Measurements from ENCODE around the gene HDHD2.
A peak's percentile ranks its signal among the peaks of the same experiment; 100 is the strongest.
"Not testable (repeated sequence)": the region's sequence is repeated elsewhere in the genome, so short reads cannot be mapped to it uniquely, and the experiment has no call there.

The HDHD2 gene

DNA sequence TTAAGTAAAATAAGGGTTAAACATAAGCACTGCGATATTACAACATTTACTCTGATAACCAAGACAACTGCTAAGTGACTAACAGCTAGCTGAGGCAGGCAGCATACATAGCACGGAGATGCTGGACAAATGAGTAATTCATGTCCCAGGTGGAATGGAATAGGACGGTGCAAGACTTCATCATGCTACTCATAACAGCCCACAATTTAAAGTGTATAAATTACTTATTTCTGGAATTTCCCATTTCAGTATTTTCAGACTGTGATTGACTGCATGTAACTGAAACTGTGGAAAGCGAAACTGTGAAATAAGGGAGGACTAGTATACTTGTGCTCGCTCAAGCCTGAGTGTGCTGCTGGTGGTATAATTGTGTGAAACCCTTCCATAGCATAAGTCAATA is 12.9 kb upstream of the HDHD2 start:
- no peak overlapping the region for H3K27ac Mint-ChIP-seq
- H3K9me3 Mint-ChIP-seq: no peaks in the 10 kb centered on the region
- H3K27me3 Mint-ChIP-seq: no peaks in the 10 kb centered on the region
- ATAC-seq: peak; percentile 83
- peaks cover 11% of the 10 kb centered on the region for H3K36me3 Mint-ChIP-seq
- no peak overlapping the region for H3K4me3 Mint-ChIP-seq
- H3K4me1 Mint-ChIP-seq: peaks cover 32% of the 10 kb centered on the region

DNA sequence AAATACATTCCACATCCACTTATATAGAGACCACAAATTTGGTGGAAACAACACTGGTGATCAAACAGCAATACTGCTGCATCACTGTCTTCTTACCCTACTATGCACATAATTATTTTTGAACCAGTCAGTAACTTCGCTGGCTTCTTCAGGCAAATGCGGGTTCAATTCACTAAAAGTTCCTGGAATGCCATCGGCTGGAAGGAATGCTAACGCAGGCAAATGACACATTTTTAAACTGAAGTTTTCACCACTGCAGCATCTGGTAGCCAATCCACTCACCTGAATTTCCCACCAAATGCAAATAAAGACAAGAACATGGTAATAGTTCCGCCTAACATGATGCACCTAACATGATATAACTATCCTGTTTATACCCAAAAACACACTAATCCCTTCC is 10.0 kb upstream of the HDHD2 start:
- H3K4me3 Mint-ChIP-seq: no peak overlapping the region

DNA sequence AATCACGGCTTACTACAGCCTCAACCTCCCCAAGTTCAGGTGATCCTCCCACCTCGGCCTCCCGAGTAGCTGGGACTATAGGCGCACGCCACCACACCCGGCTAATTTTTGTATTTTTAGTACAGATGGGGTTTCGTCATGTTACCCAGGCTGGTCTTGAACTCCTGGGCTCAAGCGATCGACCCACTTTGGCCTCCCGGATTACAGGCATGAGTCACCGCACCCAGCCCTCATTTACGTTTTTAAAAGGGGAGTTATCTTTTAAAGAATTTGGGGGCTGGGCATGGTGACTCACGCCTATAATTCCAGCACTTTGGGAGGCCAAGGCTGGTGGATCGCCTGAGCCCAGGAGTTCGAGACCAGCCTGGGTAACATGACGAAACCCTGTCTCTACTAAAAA is 8.1 kb upstream of the HDHD2 start:
- not testable (repeated sequence) for ATAC-seq, H3K27me3 Mint-ChIP-seq, H3K9me3 Mint-ChIP-seq, H3K4me3 Mint-ChIP-seq, H3K27ac Mint-ChIP-seq
- Mint-ChIP-seq H3K36me3 (peaks cover 16% of the 10 kb centered on the region), H3K4me1 (peaks cover 15% of the 10 kb centered on the region)

More for the DNA sequence above, 10.0 kb upstream of the HDHD2 start:
- H3K9me3 Mint-ChIP-seq: no peaks in the 10 kb centered on the region
- peaks cover 12% of the 10 kb centered on the region for H3K36me3 Mint-ChIP-seq
- no peaks in the 10 kb centered on the region for H3K27me3 Mint-ChIP-seq
- no peak overlapping the region for H3K27ac Mint-ChIP-seq
- H3K4me1 Mint-ChIP-seq: peaks cover 25% of the 10 kb centered on the region
- no peak for ATAC-seq

DNA sequence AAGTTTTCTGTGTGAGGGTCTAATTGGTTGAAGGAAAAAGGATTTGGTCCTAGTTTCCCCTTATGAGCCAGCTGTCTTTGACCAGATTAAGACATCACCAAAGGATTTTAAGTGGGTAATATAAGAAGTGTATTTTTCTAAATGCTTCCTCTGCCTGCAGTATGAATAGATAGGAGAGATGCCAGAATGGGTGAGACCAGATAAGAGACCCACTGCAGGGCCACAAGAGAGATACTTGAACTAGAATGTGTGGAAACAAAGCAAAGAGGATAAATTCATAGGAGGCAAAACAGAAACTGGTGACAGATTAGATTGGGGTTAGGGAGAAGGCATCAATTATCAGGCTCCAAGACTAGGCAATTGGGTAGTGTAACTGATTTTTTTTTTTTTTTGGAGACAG is 1.1 kb upstream of the HDHD2 start:
- no peaks in the 10 kb centered on the region for H3K9me3 Mint-ChIP-seq
- no peak for ATAC-seq
- H3K4me3 Mint-ChIP-seq: peak overlapping the region; percentile 91
- peaks cover 39% of the 10 kb centered on the region for H3K4me1 Mint-ChIP-seq
- no peaks in the 10 kb centered on the region for H3K27me3 Mint-ChIP-seq
- H3K27ac Mint-ChIP-seq: peak overlapping the region; percentile 84
- H3K36me3 Mint-ChIP-seq: peaks cover 6% of the 10 kb centered on the region

DNA sequence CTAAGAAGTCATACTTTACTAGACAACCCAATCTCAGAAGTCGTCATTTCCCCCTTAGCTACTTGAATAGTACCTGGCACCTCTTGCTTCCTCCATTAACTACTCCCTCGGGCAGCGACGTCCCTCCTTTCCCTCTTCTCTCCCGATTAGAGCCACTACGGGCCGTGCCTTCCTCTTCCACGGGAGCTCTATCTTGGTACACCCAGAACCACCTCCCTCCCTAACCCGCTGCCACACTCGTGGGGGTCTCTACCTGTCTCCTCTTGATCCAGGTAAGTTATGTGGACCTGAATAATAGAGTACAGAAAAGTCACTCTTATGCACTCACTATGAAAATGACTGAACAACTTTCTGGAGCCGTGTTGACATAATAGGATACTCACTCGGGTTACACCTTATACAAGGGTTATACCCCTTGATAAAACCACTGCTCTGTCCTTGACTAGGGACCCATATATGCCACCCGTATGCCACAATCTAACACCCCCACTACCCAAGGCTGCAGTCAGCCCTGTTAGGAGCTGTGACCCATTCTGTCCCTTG is 595 bp upstream of the HDHD2 start:
- H3K4me3 Mint-ChIP-seq: peak overlapping the region; percentile 91
- peaks cover 43% of the 10 kb centered on the region for H3K4me1 Mint-ChIP-seq
- peak overlapping the region; percentile 84 for H3K27ac Mint-ChIP-seq
- peaks cover 11% of the 10 kb centered on the region for H3K36me3 Mint-ChIP-seq
- no peaks in the 10 kb centered on the region for H3K9me3 Mint-ChIP-seq
- H3K27me3 Mint-ChIP-seq: no peaks in the 10 kb centered on the region
- ATAC-seq: peak; percentile 34

DNA sequence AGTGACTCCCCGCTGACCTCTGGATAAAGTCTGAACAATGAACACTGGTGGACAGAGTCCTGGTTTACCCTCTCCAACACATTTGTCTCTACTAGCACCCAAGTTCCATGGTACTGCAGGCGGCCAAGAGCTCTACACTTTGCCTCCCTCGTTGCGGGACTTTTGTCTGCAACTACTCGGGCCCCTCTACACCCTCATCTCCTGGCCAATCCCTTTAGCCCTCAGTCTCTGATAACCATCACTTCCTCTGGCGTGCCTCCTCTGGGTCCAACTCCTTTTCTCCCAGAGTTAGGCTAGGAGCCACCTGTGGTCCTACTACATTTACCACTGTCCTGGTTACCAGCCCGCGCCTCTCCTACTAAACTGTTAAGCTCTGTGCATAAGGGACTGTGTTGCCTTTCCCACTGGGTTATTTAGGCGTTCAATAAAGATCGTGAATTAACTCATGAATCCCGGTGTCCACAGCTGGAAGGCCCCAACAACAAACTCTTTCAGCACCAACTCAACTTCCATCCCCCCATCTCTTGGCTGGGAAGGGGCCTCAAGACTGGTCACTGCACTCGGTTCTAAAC is 757 bp downstream of the HDHD2 start:
- H3K4me3 Mint-ChIP-seq: peak overlapping the region; percentile 91
- no peak for ATAC-seq
- H3K27me3 Mint-ChIP-seq: no peaks in the 10 kb centered on the region
- peaks cover 57% of the 10 kb centered on the region for H3K4me1 Mint-ChIP-seq
- H3K27ac Mint-ChIP-seq: peak overlapping the region; percentile 84
- H3K9me3 Mint-ChIP-seq: no peaks in the 10 kb centered on the region
- H3K36me3 Mint-ChIP-seq: peaks cover 17% of the 10 kb centered on the region

DNA sequence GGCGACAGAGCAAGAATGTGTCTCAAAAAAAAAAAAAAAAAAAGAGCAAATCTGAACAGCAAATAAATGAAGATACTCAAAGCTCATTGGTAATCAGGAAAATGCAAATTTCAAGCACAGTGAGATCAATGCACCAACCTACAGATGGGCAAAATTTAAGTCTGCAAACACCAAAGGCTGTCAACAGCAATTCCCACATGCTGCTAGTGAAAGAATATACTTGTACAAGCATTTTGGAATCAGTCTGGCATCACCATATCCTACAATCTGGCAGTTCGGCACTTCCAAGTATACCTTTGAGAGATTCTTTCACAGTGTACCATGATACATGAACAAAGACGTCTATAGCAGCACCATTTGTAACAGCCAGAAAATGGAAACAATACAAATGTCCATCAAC is 4.1 kb downstream of the HDHD2 start:
- H3K4me1 Mint-ChIP-seq: peaks cover 54% of the 10 kb centered on the region
- H3K36me3 Mint-ChIP-seq: peaks cover 30% of the 10 kb centered on the region
- no peak overlapping the region for H3K4me3 Mint-ChIP-seq
- no peaks in the 10 kb centered on the region for H3K9me3 Mint-ChIP-seq
- no peak overlapping the region for H3K27ac Mint-ChIP-seq
- H3K27me3 Mint-ChIP-seq: no peaks in the 10 kb centered on the region
- no peak for ATAC-seq

DNA sequence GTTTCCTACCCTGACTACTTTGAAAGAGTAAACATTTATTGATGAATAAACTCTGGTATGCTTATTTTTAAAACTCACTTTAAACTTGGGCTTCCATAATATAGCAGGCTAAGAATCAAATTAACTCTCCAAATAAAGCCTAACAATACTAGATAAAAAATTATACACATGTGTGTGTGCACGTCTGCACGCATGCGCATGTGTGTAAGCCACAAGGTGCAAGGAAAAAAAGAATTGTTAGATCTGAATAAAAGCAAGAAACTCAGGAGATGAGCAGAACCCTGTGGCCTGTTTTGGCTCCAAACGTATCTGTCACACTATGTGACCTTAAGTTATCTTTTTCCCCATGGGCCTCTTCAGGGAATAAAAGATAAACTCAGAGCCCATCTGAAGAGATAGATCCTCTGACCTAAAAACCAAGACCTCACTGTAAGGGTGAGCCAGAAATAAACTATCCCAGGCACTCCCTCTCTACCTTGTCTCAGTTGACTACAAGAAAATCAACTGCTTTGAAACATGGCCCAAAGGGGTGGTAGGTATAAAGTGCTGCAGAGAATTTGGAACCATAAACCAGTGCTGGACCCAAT is 6.3 kb downstream of the HDHD2 start:
- H3K36me3 Mint-ChIP-seq: peaks cover 32% of the 10 kb centered on the region
- no peak for ATAC-seq
- H3K4me3 Mint-ChIP-seq: no peak overlapping the region
- H3K27me3 Mint-ChIP-seq: no peaks in the 10 kb centered on the region
- no peak overlapping the region for H3K27ac Mint-ChIP-seq
- peaks cover 36% of the 10 kb centered on the region for H3K4me1 Mint-ChIP-seq
- H3K9me3 Mint-ChIP-seq: no peaks in the 10 kb centered on the region

DNA sequence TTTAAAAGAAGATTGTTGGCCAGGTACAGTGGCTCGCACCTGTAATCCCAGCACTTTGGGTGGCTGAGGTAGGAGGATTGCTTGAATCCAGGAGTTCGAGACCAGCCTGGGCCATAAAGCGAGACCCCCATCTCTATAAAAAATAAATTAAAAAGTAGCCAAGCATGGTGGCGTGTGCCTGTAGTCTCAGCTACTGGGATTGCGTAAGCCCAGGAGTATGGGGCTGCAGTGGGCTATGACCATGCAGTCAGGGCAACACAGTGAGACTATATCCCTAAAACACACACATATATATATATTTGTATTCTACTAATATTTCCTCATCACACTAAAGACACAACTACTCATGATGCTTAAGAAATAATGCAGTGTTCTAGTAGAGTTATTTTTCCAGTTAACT is 7.1 kb downstream of the HDHD2 start:
- Mint-ChIP-seq H3K27me3 (no peaks in the 10 kb centered on the region), H3K27ac (no peak overlapping the region), H3K36me3 (peaks cover 32% of the 10 kb centered on the region), H3K4me1 (peaks cover 28% of the 10 kb centered on the region), H3K4me3 (no peak overlapping the region), H3K9me3 (no peaks in the 10 kb centered on the region)
- ATAC-seq: no peak

DNA sequence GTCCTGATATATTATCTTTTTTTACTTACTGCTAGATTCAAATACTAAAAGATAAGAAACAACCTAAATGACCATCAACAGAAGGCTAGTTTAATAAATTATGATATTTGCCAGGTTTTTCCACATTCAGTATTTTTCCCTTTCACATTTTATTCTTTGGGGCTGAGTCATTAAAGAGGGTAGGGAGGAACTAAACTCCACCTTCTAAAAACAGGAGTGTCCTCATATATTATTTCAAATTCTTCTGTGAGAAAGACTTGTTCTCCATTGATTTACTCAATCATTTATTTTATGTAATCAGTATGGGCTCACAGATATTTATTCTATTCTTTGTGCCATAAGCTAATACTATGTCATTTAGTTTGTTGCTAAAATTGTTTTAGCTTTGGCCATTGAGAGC is 9.0 kb downstream of the HDHD2 start:
- Mint-ChIP-seq H3K4me3 (no peak overlapping the region), H3K4me1 (peaks cover 19% of the 10 kb centered on the region), H3K9me3 (no peaks in the 10 kb centered on the region), H3K27ac (no peak overlapping the region), H3K27me3 (no peaks in the 10 kb centered on the region), H3K36me3 (peaks cover 35% of the 10 kb centered on the region)
- ATAC-seq: no peak

DNA sequence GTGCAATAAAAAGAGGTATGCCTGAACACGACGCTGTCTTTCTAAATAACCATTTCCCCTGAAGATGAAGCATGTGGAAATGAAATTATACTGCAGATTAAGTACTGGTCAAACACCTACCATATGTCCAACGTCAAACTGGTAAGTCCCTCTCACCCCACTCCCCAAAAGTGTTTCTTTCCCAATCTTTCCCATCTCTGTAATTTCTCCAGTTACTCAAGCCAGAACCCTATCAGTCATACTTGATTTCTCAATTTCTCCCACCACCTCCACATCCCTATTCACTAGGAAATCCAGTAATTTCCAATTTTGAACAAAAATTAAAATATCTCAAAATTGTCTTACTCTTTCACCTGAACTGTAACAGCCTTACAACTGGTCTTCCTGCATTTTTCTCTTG is 29.2 kb downstream of the HDHD2 start:
- H3K4me1 Mint-ChIP-seq: peaks cover 17% of the 10 kb centered on the region
- peaks cover 62% of the 10 kb centered on the region for H3K36me3 Mint-ChIP-seq
- H3K27me3 Mint-ChIP-seq: no peaks in the 10 kb centered on the region
- ATAC-seq: no peak
- H3K4me3 Mint-ChIP-seq: no peak overlapping the region
- no peak overlapping the region for H3K27ac Mint-ChIP-seq
- no peaks in the 10 kb centered on the region for H3K9me3 Mint-ChIP-seq

DNA sequence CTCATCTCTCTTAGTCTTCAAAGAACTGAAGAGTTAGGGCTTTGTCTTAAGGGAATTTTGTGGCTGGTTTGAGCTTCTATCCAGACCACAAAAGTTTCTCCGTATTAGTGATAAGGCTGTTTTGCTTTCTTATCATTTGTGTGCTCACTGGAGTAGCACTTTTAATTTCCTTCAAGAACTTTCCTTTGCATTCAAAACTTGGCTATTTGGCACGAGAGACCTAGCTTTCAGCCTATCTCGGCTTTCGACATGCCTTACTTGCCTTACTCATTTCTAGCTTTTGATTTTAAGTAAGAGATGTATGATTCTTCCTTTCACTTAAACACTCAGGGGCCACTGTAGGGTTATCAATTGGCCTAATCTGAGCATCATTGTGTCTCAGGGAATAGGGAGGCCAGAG is 29.9 kb downstream of the HDHD2 start:
- Mint-ChIP-seq H3K4me1 (peaks cover 17% of the 10 kb centered on the region), H3K27ac (no peak overlapping the region), H3K4me3 (no peak overlapping the region), H3K36me3 (peaks cover 60% of the 10 kb centered on the region), H3K9me3 (no peaks in the 10 kb centered on the region), H3K27me3 (no peaks in the 10 kb centered on the region)
- ATAC-seq: peak; percentile 89

DNA sequence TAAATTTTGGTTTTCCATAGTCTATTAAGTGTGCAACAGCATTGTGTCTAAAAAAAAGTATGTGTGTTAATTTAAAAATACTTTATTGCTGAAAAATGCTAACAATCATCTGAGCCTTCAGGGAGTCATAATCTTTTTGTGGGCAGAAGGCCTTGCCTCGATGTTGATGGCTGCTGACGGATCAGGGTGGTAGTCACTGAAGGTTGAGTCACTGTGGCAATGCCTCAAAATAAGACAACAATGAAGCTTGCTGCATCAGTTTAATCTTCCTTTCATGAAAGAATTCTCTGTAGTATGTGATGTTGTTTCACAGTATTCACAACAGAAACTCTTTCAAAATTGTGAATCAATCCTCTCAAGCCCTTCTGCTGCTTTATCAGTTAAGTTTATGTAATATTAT is 31.3 kb downstream of the HDHD2 start:
- Mint-ChIP-seq H3K27ac (no peak overlapping the region), H3K4me3 (no peak overlapping the region), H3K36me3 (peaks cover 54% of the 10 kb centered on the region), H3K27me3 (no peaks in the 10 kb centered on the region), H3K9me3 (no peaks in the 10 kb centered on the region), H3K4me1 (peaks cover 17% of the 10 kb centered on the region)
- ATAC-seq: no peak

DNA sequence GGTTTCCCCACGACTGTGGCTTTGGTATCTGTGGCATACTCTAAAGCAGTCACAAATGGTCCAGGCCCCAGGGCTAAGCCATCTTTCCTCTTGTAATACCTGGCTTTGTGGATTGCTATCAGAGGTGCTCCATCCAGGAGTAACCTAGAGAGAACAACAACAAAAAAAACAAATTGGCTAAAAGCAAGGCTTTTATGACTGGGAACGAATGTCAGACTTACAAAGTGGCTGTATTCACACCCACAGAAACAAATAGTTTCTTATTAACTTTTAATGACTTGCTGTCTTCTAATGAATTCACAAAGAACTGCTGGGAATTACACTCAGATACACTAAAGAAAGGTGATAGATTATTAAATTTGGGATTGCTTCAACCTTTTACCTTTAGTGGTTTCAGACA is 35.1 kb downstream of the HDHD2 start:
- no peak for ATAC-seq
- H3K27me3 Mint-ChIP-seq: no peaks in the 10 kb centered on the region
- peaks cover 3% of the 10 kb centered on the region for H3K4me1 Mint-ChIP-seq
- no peak overlapping the region for H3K27ac Mint-ChIP-seq
- peaks cover 48% of the 10 kb centered on the region for H3K36me3 Mint-ChIP-seq
- no peaks in the 10 kb centered on the region for H3K9me3 Mint-ChIP-seq
- H3K4me3 Mint-ChIP-seq: no peak overlapping the region

DNA sequence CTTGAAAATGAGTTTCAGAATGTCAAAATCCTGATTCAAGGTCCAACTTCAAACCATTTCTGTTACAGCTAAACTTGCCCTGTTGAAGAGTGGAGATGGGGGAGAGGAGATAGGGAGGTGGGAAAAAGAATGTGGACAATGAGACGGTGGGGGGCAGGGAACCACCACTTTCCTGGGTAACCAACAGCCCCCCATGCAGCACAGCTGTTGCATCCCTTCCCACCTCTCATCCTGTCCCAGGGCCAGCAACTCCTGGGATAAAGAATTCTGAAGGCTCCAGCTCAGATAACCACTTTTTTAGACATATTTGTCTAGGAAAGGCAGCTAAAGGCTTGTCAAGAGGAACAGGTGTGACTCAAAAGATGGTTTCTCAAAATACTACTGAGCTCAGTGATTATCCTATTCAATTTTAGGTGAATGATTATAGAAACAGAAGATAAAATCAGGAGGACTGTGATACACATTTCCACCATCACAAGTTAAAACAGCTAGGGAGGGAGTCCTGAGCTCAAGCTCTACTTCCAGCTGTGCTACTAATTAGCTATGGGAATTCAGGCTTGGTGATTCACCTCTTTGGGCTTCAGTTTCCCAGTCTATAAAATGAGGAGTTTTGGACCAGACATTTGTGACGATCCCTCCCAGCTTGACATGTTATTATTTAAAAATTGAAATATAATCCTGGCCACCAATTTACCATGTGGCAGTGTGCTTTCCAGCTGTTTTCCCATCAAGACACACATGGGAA is 36.3 kb downstream of the HDHD2 start:
- no peaks in the 10 kb centered on the region for H3K27me3 Mint-ChIP-seq
- no peak overlapping the region for H3K4me3 Mint-ChIP-seq
- H3K36me3 Mint-ChIP-seq: peaks cover 53% of the 10 kb centered on the region
- no peaks in the 10 kb centered on the region for H3K4me1 Mint-ChIP-seq
- no peak for ATAC-seq
- no peak overlapping the region for H3K27ac Mint-ChIP-seq
- no peaks in the 10 kb centered on the region for H3K9me3 Mint-ChIP-seq

Data from stimulated activated memory B cell treated with anti-CD40 and anti-IgM and Interleukin-4, amounts not matched to agents 10 μg/mL and 1 μg/mL and 100 μg/mL, for 72 hours (primary cell).